ENCODE data around the gene WDR62.
A peak's percentile ranks its signal among the peaks of the same experiment; 100 is the strongest.
"Not testable (repeated sequence)": the region's sequence is repeated elsewhere in the genome, so short reads cannot be mapped to it uniquely, and the experiment has no call there.

The WDR62 gene

GRCh38 chr19:36049080-36049698 is 5.5 kb upstream of the WDR62 start:
- Mint-ChIP-seq H3K4me1 (ENCODE audit: low read depth) (peaks cover 23% of the 10 kb centered on the region), H3K27ac (no peak overlapping the region), H3K36me3 (ENCODE audit: low read depth) (peaks cover 26% of the 10 kb centered on the region), H3K9me3 (no peaks in the 10 kb centered on the region), H3K27me3 (no peaks in the 10 kb centered on the region), H3K4me3 (no peak overlapping the region)
- intact Hi-C loops (cut with micrococcal nuclease) = no loop called here

- Mint-ChIP-seq H3K36me3 (ENCODE audit: low read depth) (peaks cover 21% of the 10 kb centered on the region), H3K9me3 (no peaks in the 10 kb centered on the region), H3K4me3 (no peak overlapping the region), H3K27me3 (no peaks in the 10 kb centered on the region), H3K27ac (no peak overlapping the region), H3K4me1 (ENCODE audit: low read depth) (peaks cover 33% of the 10 kb centered on the region)
- intact Hi-C loops (cut with micrococcal nuclease) = loop anchor here (5.0 kb wide), 2 partner anchors 54 to 304 kb away; partner anchors contain the start of genes LIN37, PSENEN, SDHAF1 and U2AF1L4
These were observed 3.5 kb upstream of the WDR62 start for GRCh38 chr19:36051236-36051635.

- no peak overlapping the region for H3K4me3 Mint-ChIP-seq
These were observed 3.1 kb upstream of the WDR62 start for GRCh38 chr19:36051637-36052036.

GRCh38 chr19:36054119-36054732 is 471 bp upstream of the WDR62 start, which contains the start of gene THAP8:
Gene THAP8, minus strand, starts transcription at chr19:36054285. Its CDS starts 68 bp downstream, at chr19:36054217.
- intact Hi-C loops (cut with micrococcal nuclease) = loop anchor here (1.0 to 5.0 kb wide), 4 partner anchors 39 to 307 kb away; partner anchors contain the start of genes ALKBH6, LIN37, PSENEN and SDHAF1
- peaks cover 21% of the 10 kb centered on the region for H3K36me3 Mint-ChIP-seq (ENCODE audit: low read depth)
- H3K4me3 Mint-ChIP-seq = peak within 1 kb of the TSS; percentile 97
- H3K4me1 Mint-ChIP-seq (ENCODE audit: low read depth) = peaks cover 43% of the 10 kb centered on the region
- peak within 1 kb of the TSS; percentile 89 for H3K27ac Mint-ChIP-seq
- H3K9me3 Mint-ChIP-seq = no peaks in the 10 kb centered on the region
- no peaks in the 10 kb centered on the region for H3K27me3 Mint-ChIP-seq

More at GRCh38 chr19:36051637-36052036, 3.1 kb upstream of the WDR62 start:
- intact Hi-C loops (cut with micrococcal nuclease) = loop anchor here (5.0 kb wide), 2 partner anchors 54 to 304 kb away; partner anchors contain the start of genes LIN37, PSENEN, SDHAF1 and U2AF1L4
- Mint-ChIP-seq H3K27me3 (no peaks in the 10 kb centered on the region), H3K4me1 (ENCODE audit: low read depth) (peaks cover 37% of the 10 kb centered on the region), H3K9me3 (no peaks in the 10 kb centered on the region), H3K36me3 (ENCODE audit: low read depth) (peaks cover 21% of the 10 kb centered on the region), H3K27ac (no peak overlapping the region)

GRCh38 chr19:36058481-36059179 is 3.9 kb downstream of the WDR62 start:
- H3K36me3 Mint-ChIP-seq (ENCODE audit: low read depth) = peaks cover 7% of the 10 kb centered on the region
- no peaks in the 10 kb centered on the region for H3K9me3 Mint-ChIP-seq
- H3K4me3 Mint-ChIP-seq = no peak overlapping the region
- H3K27me3 Mint-ChIP-seq = no peaks in the 10 kb centered on the region
- H3K4me1 Mint-ChIP-seq (ENCODE audit: low read depth) = peaks cover 24% of the 10 kb centered on the region
- H3K27ac Mint-ChIP-seq = no peak overlapping the region
- intact Hi-C loops (cut with micrococcal nuclease) = no loop called here

GRCh38 chr19:36059180-36059910 is 4.6 kb downstream of the WDR62 start:
- H3K27me3 Mint-ChIP-seq = no peaks in the 10 kb centered on the region
- no peaks in the 10 kb centered on the region for H3K36me3 Mint-ChIP-seq (ENCODE audit: low read depth)
- H3K4me1 Mint-ChIP-seq (ENCODE audit: low read depth) = peaks cover 20% of the 10 kb centered on the region
- H3K9me3 Mint-ChIP-seq = no peaks in the 10 kb centered on the region
- H3K27ac Mint-ChIP-seq = no peak overlapping the region
- H3K4me3 Mint-ChIP-seq = no peak overlapping the region
- intact Hi-C loops (cut with micrococcal nuclease) = no loop called here

GRCh38 chr19:36060430-36060829 is 5.7 kb downstream of the WDR62 start:
- Mint-ChIP-seq H3K27ac (no peak overlapping the region), H3K27me3 (no peaks in the 10 kb centered on the region), H3K4me3 (no peak overlapping the region), H3K4me1 (ENCODE audit: low read depth) (peaks cover 25% of the 10 kb centered on the region), H3K36me3 (ENCODE audit: low read depth) (no peaks in the 10 kb centered on the region), H3K9me3 (no peaks in the 10 kb centered on the region)
- intact Hi-C loops (cut with micrococcal nuclease) = loop anchor here (2.0 kb wide), 1 partner anchor 110 kb away; no protein-coding TSS in a partner anchor

- no peaks in the 10 kb centered on the region for H3K27me3 Mint-ChIP-seq
- H3K4me3 Mint-ChIP-seq = no peak overlapping the region
- intact Hi-C loops (cut with micrococcal nuclease) = loop anchor here (2.0 kb wide), 1 partner anchor 109 kb away; no protein-coding TSS in a partner anchor
- no peak overlapping the region for H3K27ac Mint-ChIP-seq
- no peaks in the 10 kb centered on the region for H3K9me3 Mint-ChIP-seq
- no peaks in the 10 kb centered on the region for H3K36me3 Mint-ChIP-seq (ENCODE audit: low read depth)
- peaks cover 17% of the 10 kb centered on the region for H3K4me1 Mint-ChIP-seq (ENCODE audit: low read depth)
These were observed 6.7 kb downstream of the WDR62 start for GRCh38 chr19:36061367-36061766.

GRCh38 chr19:36064826-36065225 is 10.1 kb downstream of the WDR62 start:
- intact Hi-C loops (cut with micrococcal nuclease) = no loop called here

GRCh38 chr19:36067681-36068080 is 13.0 kb downstream of the WDR62 start:
- intact Hi-C loops (cut with micrococcal nuclease) = no loop called here
- Mint-ChIP-seq H3K36me3 (ENCODE audit: low read depth) (peaks cover 28% of the 10 kb centered on the region), H3K4me3 (no peak overlapping the region), H3K4me1 (ENCODE audit: low read depth) (peaks cover 8% of the 10 kb centered on the region), H3K9me3 (no peaks in the 10 kb centered on the region), H3K27ac (no peak overlapping the region), H3K27me3 (no peaks in the 10 kb centered on the region)

More at GRCh38 chr19:36064826-36065225, 10.1 kb downstream of the WDR62 start:
- no peaks in the 10 kb centered on the region for H3K27me3 Mint-ChIP-seq
- H3K4me1 Mint-ChIP-seq (ENCODE audit: low read depth) = peaks cover 8% of the 10 kb centered on the region
- H3K9me3 Mint-ChIP-seq = no peaks in the 10 kb centered on the region
- peaks cover 18% of the 10 kb centered on the region for H3K36me3 Mint-ChIP-seq (ENCODE audit: low read depth)
- H3K27ac Mint-ChIP-seq = peak overlapping the region; percentile 64
- no peak overlapping the region for H3K4me3 Mint-ChIP-seq

- H3K9me3 Mint-ChIP-seq; intact Hi-C loops (cut with micrococcal nuclease); H3K27me3 Mint-ChIP-seq; H3K4me1 Mint-ChIP-seq (ENCODE audit: low read depth); H3K4me3 Mint-ChIP-seq; H3K27ac Mint-ChIP-seq: not testable (repeated sequence)
- peaks cover 35% of the 10 kb centered on the region for H3K36me3 Mint-ChIP-seq (ENCODE audit: low read depth)
These were observed 14.3 kb downstream of the WDR62 start for GRCh38 chr19:36068810-36069499.

- H3K36me3 Mint-ChIP-seq (ENCODE audit: low read depth) = peaks cover 35% of the 10 kb centered on the region
These were observed 17.4 kb downstream of the WDR62 start for GRCh38 chr19:36072081-36072480.

More at GRCh38 chr19:36072081-36072480, 17.4 kb downstream of the WDR62 start:
- H3K27ac Mint-ChIP-seq = no peak overlapping the region
- no peaks in the 10 kb centered on the region for H3K4me1 Mint-ChIP-seq (ENCODE audit: low read depth)
- no peak overlapping the region for H3K4me3 Mint-ChIP-seq
- no peaks in the 10 kb centered on the region for H3K27me3 Mint-ChIP-seq
- intact Hi-C loops (cut with micrococcal nuclease) = no loop called here
- H3K9me3 Mint-ChIP-seq = no peaks in the 10 kb centered on the region
